Loucy (cell line): ENCODE results near the gene DERL2.

Experiments
- H2AFZ ChIP-seq: fragments of 200-600 bp; sonication (generic); 2 replicates; pipeline ENCODE4 v1.6.0; 2016; ENCODE audit warnings: antibody characterized with exemption, mild to moderate bottlenecking, low read length, moderate library complexity
- H3F3A ChIP-seq: fragments of 200-600 bp; 2 replicates; pipeline ENCODE4 v1.6.0; 2016; ENCODE audit warnings: antibody characterized with exemption, low read depth, mild to moderate bottlenecking
- H3K27me3 ChIP-seq: fragments of 200-600 bp; sonication (generic); 2 replicates; pipeline ENCODE4 v1.6.1; 2014; ENCODE audit warnings: low read length, mild to moderate bottlenecking; ENCODE audit not compliant: insufficient read depth, poor library complexity, severe bottlenecking
- H3K36me3 ChIP-seq: fragments of 200-600 bp; sonication (generic); 2 replicates; pipeline ENCODE4 v1.6.1; 2016; ENCODE audit warnings: low read length; ENCODE audit not compliant: insufficient read depth
- H3K4me1 ChIP-seq: fragments of 200-600 bp; sonication (generic); 2 replicates; pipeline ENCODE4 v1.5.1; 2014; ENCODE audit warnings: low read length, mild to moderate bottlenecking; ENCODE audit not compliant: insufficient read depth, poor library complexity, severe bottlenecking
- H3K4me2 ChIP-seq: fragments of 200-600 bp; sonication (generic); 2 replicates; pipeline ENCODE4 v1.6.0; 2014; ENCODE audit warnings: antibody characterized with exemption, low read length, low read depth, mild to moderate bottlenecking; ENCODE audit not compliant: poor library complexity, severe bottlenecking
- H3K4me3 ChIP-seq: fragments of 200-600 bp; sonication (generic); 2 replicates; pipeline ENCODE4 v1.5.1; 2014; ENCODE audit warnings: low read length, mild to moderate bottlenecking, mixed read lengths; ENCODE audit not compliant: poor library complexity, severe bottlenecking
- H3K79me2 ChIP-seq: fragments of 200-600 bp; sonication (generic); 2 replicates; pipeline ENCODE4 v1.6.1; 2014; ENCODE audit warnings: low read length; ENCODE audit not compliant: insufficient read depth
- H3K9ac ChIP-seq: fragments of 200-600 bp; sonication (generic); 2 replicates; pipeline ENCODE4 v1.6.0; 2014; ENCODE audit warnings: mild to moderate bottlenecking, low read depth, low read length, moderate library complexity; ENCODE audit not compliant: poor library complexity, severe bottlenecking
- H3K9me2 ChIP-seq: fragments of 200-600 bp; sonication (generic); replicated peaks from 2 replicates; pipeline ENCODE4 v1.6.1; 2016; ENCODE audit warnings: low read depth, low read length, mixed read lengths
- H3K9me3 ChIP-seq: fragments of 200-600 bp; sonication (generic); 2 replicates; pipeline ENCODE4 v1.6.1; 2014; ENCODE audit warnings: mild to moderate bottlenecking, antibody characterized with exemption, low read length, low read depth; ENCODE audit not compliant: insufficient read depth
- H4K20me1 ChIP-seq: fragments of 200-600 bp; sonication (generic); 2 replicates; pipeline ENCODE4 v1.6.0; 2014; ENCODE audit warnings: antibody characterized with exemption, low read length, mild to moderate bottlenecking; ENCODE audit not compliant: insufficient read depth, poor library complexity, severe bottlenecking
- EZH2phosphoT487 ChIP-seq: fragments of 200-600 bp; IDR thresholded peaks from 2 replicates; pipeline ENCODE4 v1.6.1; 2018; ENCODE audit warnings: antibody characterized with exemption, mild to moderate bottlenecking, moderate library complexity, borderline replicate concordance
- TF ChIP-seq, protein P1 (sequence below): fragments of 200-600 bp; sonication (generic); conservative IDR thresholded peaks from 2 replicates; pipeline ENCODE4 v1.5.1; 2014; ENCODE audit warnings: mild to moderate bottlenecking, antibody characterized with exemption, low read length

DERL2 gene

GRCh38 chr17:5532581-5532980 is 46.6 kb upstream of the DERL2 start:
- no peaks in the 10 kb centered on the region for H3K9me3 ChIP-seq
- H2AFZ ChIP-seq = no peak overlapping the region
- no peak for TF ChIP-seq EZH2phosphoT487
- TF ChIP-seq, protein P1, sequence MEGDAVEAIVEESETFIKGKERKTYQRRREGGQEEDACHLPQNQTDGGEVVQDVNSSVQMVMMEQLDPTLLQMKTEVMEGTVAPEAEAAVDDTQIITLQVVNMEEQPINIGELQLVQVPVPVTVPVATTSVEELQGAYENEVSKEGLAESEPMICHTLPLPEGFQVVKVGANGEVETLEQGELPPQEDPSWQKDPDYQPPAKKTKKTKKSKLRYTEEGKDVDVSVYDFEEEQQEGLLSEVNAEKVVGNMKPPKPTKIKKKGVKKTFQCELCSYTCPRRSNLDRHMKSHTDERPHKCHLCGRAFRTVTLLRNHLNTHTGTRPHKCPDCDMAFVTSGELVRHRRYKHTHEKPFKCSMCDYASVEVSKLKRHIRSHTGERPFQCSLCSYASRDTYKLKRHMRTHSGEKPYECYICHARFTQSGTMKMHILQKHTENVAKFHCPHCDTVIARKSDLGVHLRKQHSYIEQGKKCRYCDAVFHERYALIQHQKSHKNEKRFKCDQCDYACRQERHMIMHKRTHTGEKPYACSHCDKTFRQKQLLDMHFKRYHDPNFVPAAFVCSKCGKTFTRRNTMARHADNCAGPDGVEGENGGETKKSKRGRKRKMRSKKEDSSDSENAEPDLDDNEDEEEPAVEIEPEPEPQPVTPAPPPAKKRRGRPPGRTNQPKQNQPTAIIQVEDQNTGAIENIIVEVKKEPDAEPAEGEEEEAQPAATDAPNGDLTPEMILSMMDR = no peak
- H3K4me2 ChIP-seq = no peak overlapping the region
- H3K27me3 ChIP-seq = no peaks in the 10 kb centered on the region
- no peaks in the 10 kb centered on the region for H4K20me1 ChIP-seq
- H3K4me1 ChIP-seq = no peaks in the 10 kb centered on the region
- no peaks in the 10 kb centered on the region for H3K79me2 ChIP-seq
- no peaks in the 10 kb centered on the region for H3F3A ChIP-seq
- no peak overlapping the region for H3K9ac ChIP-seq
- no peaks in the 10 kb centered on the region for H3K36me3 ChIP-seq
- no peaks in the 10 kb centered on the region for H3K9me2 ChIP-seq
- H3K4me3 ChIP-seq = no peak overlapping the region

- no peaks in the 10 kb centered on the region for H3K27me3 ChIP-seq
- no peaks in the 10 kb centered on the region for H3F3A ChIP-seq
- H2AFZ ChIP-seq = no peak overlapping the region
- H3K9ac ChIP-seq = no peak overlapping the region
- H3K36me3 ChIP-seq = no peaks in the 10 kb centered on the region
- no peak overlapping the region for H3K4me2 ChIP-seq
- no peaks in the 10 kb centered on the region for H3K9me2 ChIP-seq
- H4K20me1 ChIP-seq = no peaks in the 10 kb centered on the region
- H3K79me2 ChIP-seq = no peaks in the 10 kb centered on the region
- peaks cover 14% of the 10 kb centered on the region for H3K4me1 ChIP-seq
- TF ChIP-seq, protein P1 = no peak
- no peak for TF ChIP-seq EZH2phosphoT487
- H3K9me3 ChIP-seq = no peaks in the 10 kb centered on the region
- no peak overlapping the region for H3K4me3 ChIP-seq
Measured at GRCh38 chr17:5531085-5531418, 45.1 kb upstream of the DERL2 start.

DNA sequence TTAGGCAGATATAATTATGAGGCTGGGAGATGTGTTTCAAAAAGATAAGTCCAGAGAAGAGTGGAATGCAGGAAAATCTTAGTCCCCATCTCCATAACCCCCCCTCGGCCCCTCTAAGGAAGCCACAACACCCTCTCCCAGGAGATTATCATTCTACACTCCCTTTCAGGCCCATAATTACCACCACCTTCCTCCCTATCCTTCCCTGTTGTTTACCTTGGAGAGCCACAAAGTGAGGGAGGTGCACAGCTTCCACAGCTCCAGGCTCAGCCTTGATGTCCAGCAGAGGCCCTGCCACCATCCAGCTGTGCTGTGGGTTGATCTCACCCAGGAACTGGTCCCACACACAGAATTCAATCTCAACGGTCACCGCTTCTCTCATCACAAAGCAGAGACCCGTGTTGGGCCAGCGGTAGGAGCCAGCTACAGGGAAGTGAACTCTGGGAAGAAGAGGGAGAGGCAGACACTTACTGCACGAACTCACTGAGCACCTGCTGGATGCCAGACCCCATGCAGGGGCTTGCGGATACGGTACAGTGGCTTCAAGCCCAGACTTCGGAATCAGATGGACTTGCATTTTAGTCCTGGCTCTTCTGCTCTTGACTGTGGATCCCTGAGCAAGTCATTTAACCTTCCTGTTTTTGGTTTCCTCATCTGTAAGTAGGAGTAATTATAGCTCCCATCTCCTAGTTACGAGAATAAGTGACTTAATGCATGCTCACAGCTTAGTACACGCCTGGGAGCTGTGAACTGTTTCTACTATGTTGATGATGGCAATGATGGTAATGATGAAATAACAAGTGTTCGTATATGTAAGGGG is 44.5 kb upstream of the DERL2 start:
- Histone ChIP-seq H3K27me3 (no peaks in the 10 kb centered on the region), H3K9me2 (no peaks in the 10 kb centered on the region), H3K4me1 (peaks cover 15% of the 10 kb centered on the region), H3F3A (no peaks in the 10 kb centered on the region), H3K4me2 (no peak overlapping the region), H4K20me1 (no peaks in the 10 kb centered on the region), H3K79me2 (no peaks in the 10 kb centered on the region), H3K36me3 (no peaks in the 10 kb centered on the region), H3K9ac (no peak overlapping the region), H3K9me3 (no peaks in the 10 kb centered on the region), H2AFZ (no peak overlapping the region), H3K4me3 (no peak overlapping the region)
- TF ChIP-seq, protein P1 = no peak
- TF ChIP-seq EZH2phosphoT487 = no peak
